ENCODE measurements around the gene KDM5C.

The KDM5C gene

GRCh38 chrX:53236025-53236679 lies 11.1 kb upstream of the KDM5C start:
- TF ChIP-seq CTCF (conservative IDR thresholded peaks at IDR 0.05): no peak
- no peak overlapping the region for H3K27ac ChIP-seq

GRCh38 chrX:53235566-53235965 lies 10.6 kb upstream of the KDM5C start:
- TF ChIP-seq CTCF (conservative IDR thresholded peaks at IDR 0.05): no peak
- no peak overlapping the region for H3K27ac ChIP-seq

DNA sequence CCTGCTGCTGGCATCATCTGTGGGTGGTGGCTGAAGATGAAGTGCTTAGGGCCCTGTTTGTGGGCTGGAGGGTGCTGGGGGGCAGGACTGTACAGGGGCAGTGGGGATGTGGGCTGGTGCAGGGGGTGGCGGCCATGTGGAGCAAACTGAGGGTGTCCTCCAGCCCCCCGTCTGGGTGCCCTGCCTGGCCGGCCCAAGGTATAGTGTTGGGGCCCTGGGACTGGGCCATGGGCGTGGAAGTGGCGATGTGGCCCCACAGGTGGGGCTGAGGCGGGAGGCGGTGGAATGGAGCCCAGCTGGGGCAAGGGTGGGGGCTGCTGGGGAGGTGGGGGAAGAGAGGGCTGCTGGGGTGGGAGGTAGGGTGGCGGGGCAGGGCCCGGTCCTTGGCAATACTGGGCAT lies 9.5 kb upstream of the KDM5C start:
- TF ChIP-seq CTCF (conservative IDR thresholded peaks at IDR 0.05): no peak
- no peak overlapping the region for H3K27ac ChIP-seq

- no peak overlapping the region for H3K27ac ChIP-seq
- TF ChIP-seq CTCF (conservative IDR thresholded peaks at IDR 0.05): no peak
Observed at GRCh38 chrX:53233536-53233935, 8.5 kb upstream of the KDM5C start.

DNA sequence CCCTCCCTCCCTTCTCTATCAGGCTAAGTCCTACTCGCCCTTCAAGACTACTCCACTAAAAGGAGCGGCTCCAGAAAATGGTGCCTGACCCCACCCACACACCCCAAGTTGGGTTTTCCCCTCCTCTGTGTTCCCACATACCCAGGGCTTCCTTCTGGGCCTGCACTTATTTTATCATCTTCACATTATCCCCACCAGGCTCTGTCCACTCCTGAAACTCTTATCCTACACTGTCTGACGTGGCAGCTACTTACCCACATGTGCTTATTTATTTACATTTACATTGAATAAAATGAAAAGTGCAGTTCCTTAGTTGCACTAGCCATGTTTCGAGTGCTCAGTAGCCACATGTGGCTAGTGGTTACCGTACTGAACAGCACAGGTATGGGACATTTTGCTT lies 5.1 kb upstream of the KDM5C start:
- TF ChIP-seq CTCF (conservative IDR thresholded peaks at IDR 0.05): no peak
- H3K27ac ChIP-seq: no peak overlapping the region

DNA sequence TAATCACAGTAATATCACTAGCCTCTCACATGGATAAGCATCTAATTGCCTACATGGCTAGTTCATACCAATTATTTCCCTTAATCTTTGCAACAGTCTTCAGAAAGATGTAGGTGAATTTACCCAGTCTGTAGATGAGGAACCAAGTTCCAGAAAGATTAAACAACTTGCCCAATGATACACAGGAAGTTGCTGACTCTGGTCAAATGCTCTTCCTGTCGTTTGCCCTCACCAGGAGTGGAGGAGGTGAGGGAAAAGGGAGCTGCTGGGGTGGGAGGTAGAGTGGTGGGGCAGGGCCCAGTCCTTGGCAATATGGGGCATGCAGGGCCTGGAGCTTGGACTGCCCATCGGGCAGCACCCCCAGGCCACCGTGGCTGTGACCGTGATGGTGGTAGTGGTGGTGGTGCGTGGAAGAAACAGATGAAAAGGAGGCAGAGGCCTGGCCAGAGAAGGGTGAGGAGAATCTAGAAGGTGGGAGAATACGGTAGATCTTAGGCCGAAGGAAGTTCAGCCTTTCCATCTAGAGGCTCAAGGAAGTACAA lies 2.3 kb upstream of the KDM5C start:
- peak overlapping the region; percentile 78; the same call in 1 of the 2 replicates for H3K27ac ChIP-seq
- no peak for TF ChIP-seq CTCF (conservative IDR thresholded peaks at IDR 0.05)

- peak overlapping the region; percentile 78 for H3K27ac ChIP-seq
Observed at GRCh38 chrX:53223955-53224859, 800 bp downstream of the KDM5C start.

More at GRCh38 chrX:53223955-53224859, 800 bp downstream of the KDM5C start:
- no peak for TF ChIP-seq CTCF (conservative IDR thresholded peaks at IDR 0.05)
